Stimulated activated CD4-positive, alpha-beta T cell treated with anti-CD3 and anti-CD28 coated beads, TNF-alpha, amount 100 ng/mL, for 1 hour (primary cell): Measurements from ENCODE around the gene PRF1.
A peak's percentile ranks its signal among the peaks of the same experiment; 100 is the strongest.

Experiments
- DNase-seq, 3 donors: peaks; one replicate each; pipeline ENCODE4 v3.0.0-alpha.2; 2020; ENCODE audit warnings: low read depth in 3 of 3, low spot score in 1 of 3

PRF1 gene

GRCh38 chr10:70561558-70561957 is 41.0 kb downstream of the PRF1 start:
- no peak for DNase-seq

- no peak for DNase-seq
Measured at GRCh38 chr10:70561070-70561469, 41.5 kb downstream of the PRF1 start.

GRCh38 chr10:70560511-70560941 is 42.0 kb downstream of the PRF1 start:
- no peak for DNase-seq

GRCh38 chr10:70559861-70560260 is 42.7 kb downstream of the PRF1 start:
- DNase-seq: no peak

GRCh38 chr10:70558871-70559810 is 43.4 kb downstream of the PRF1 start:
- DNase-seq: peak; percentile 19 to 50 (median 30)

- no peak for DNase-seq
Measured at GRCh38 chr10:70558295-70558694, 44.2 kb downstream of the PRF1 start.

- no peak for DNase-seq
Measured at GRCh38 chr10:70557876-70558275, 44.7 kb downstream of the PRF1 start.

- no peak for DNase-seq
Measured at GRCh38 chr10:70557086-70557845, 45.3 kb downstream of the PRF1 start.

- no peak for DNase-seq
Measured at GRCh38 chr10:70555371-70555770, 47.2 kb downstream of the PRF1 start.

- DNase-seq: no peak
Measured at GRCh38 chr10:70552586-70552985, 50.0 kb downstream of the PRF1 start.

- DNase-seq: no peak
Measured at GRCh38 chr10:70551971-70552422, 50.5 kb downstream of the PRF1 start.

- DNase-seq: no peak
Measured at GRCh38 chr10:70551466-70551865, 51.1 kb downstream of the PRF1 start.

- DNase-seq: no peak
Measured at GRCh38 chr10:70550459-70550858, 52.1 kb downstream of the PRF1 start.

- DNase-seq: peak; percentile 45 to 65 (median 58)
Measured at GRCh38 chr10:70549962-70550458, 52.5 kb downstream of the PRF1 start.

- no peak for DNase-seq
Measured at GRCh38 chr10:70549351-70549961, 53.1 kb downstream of the PRF1 start.
